Epithelial cell of esophagus (primary cell): ENCODE data around the gene SLC6A6.

Source experiments
- DNase-seq: peaks from one replicate; pipeline ENCODE4 v3.0.0; 2010; ENCODE audit warnings: low read depth
- H3K4me3 ChIP-seq: 2 replicates; pipeline ENCODE4 v1.5.1; 2011; ENCODE audit warnings: mild to moderate bottlenecking, low read length, control low read depth
- CTCF ChIP-seq: IDR thresholded peaks from 2 replicates; pipeline ENCODE4 v1.5.1; 2011; ENCODE audit warnings: low read depth, mild to moderate bottlenecking, low read length, control low read depth, inconsistent platforms; ENCODE audit not compliant: insufficient read depth; ENCODE audit errors: missing control alignments

SLC6A6 gene

GRCh38 chr3:14402304-14402811 lies at the start of gene SLC6A6:
Gene SLC6A6, plus strand, starts transcription at chr3:14402606. Its CDS starts 41,029 bp downstream, at chr3:14443635.
- peak; percentile 99 for DNase-seq
- peak; percentile 31 for TF ChIP-seq CTCF
- peak within 1 kb of the TSS; percentile 70 for H3K4me3 ChIP-seq

GRCh38 chr3:14353502-14353901 lies 48.9 kb upstream of the SLC6A6 start:
- DNase-seq: no peak
- TF ChIP-seq CTCF: no peak
- no peak overlapping the region for H3K4me3 ChIP-seq

- TF ChIP-seq CTCF: no peak
- no peak for DNase-seq
Observed at GRCh38 chr3:14357463-14357862, 44.9 kb upstream of the SLC6A6 start.

GRCh38 chr3:14358426-14359211 lies 43.8 kb upstream of the SLC6A6 start:
- peak; percentile 40 for DNase-seq
- no peak overlapping the region for H3K4me3 ChIP-seq
- peak; percentile 27 for TF ChIP-seq CTCF

More at GRCh38 chr3:14357463-14357862, 44.9 kb upstream of the SLC6A6 start:
- no peak overlapping the region for H3K4me3 ChIP-seq

- no peak for TF ChIP-seq CTCF
- no peak for DNase-seq
Observed at GRCh38 chr3:14359348-14359747, 43.1 kb upstream of the SLC6A6 start.

GRCh38 chr3:14360123-14360881 lies 42.1 kb upstream of the SLC6A6 start:
- TF ChIP-seq CTCF: no peak
- DNase-seq: no peak
- no peak overlapping the region for H3K4me3 ChIP-seq

More at GRCh38 chr3:14359348-14359747, 43.1 kb upstream of the SLC6A6 start:
- no peak overlapping the region for H3K4me3 ChIP-seq
